NCI-H226 (cell line): ENCODE measurements around the gene FAM156B.
A peak's percentile ranks its signal among the peaks of the same experiment; 100 is the strongest.
"Not testable (repeated sequence)": the region's sequence is repeated elsewhere in the genome, so short reads cannot be mapped to it uniquely, and the experiment has no call there.

Source experiments
- DNase-seq: peaks from one replicate; pipeline ENCODE4 v3.0.0-alpha.2; 2015

FAM156B gene, protein sequence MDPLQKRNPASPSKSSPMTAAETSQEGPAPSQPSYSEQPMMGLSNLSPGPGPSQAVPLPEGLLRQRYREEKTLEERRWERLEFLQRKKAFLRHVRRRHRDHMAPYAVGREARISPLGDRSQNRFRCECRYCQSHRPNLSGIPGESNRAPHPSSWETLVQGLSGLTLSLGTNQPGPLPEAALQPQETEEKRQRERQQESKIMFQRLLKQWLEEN

DNA sequence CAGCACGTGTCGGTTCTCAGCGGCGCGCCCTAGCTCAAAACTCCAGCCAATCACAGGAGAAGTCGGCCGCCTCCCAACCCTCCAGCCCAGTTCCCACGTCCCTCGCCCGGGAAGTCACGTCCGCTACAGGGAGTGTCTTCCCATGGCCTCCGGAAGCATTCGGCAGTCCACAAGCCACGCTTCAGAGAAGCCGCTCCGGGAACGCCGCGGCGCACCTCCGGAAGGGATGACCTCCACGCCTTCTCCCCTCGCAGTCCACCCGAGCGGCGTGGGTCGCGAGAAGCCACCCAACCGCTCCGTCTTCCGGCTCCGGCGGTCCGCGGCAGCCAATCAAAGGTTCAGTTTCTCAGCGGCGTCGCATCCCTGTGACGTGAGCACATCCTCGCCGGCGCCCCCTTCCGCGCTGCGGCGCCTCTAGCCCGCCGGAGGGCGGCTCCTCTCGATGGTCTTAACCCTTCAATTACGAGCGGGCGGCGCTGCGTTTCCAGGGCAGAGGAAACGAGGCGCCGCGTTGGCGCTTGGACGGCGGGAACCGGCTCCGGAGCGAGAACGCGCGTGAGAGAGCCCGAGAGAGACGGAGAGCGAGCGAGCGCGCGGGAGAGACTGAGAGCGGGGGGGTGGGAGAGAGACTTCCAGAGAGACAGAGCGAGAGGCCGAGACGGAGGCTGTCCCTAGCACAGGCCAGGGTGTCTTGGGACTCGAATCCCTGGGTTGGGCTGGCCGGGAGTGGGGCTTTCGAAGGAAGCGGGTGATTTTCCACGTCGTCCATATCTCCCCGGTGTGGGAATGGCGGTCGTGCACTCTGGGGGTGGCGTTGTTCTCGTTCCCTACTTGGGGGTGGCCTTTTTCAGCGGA is at the start of gene FAM156B:
Gene FAM156B, plus strand, starts transcription at position 476 of the 855 bp plus-strand sequence. CDS start 9,896 bp downstream, outside the sequence.
- not testable (repeated sequence) for DNase-seq

DNA sequence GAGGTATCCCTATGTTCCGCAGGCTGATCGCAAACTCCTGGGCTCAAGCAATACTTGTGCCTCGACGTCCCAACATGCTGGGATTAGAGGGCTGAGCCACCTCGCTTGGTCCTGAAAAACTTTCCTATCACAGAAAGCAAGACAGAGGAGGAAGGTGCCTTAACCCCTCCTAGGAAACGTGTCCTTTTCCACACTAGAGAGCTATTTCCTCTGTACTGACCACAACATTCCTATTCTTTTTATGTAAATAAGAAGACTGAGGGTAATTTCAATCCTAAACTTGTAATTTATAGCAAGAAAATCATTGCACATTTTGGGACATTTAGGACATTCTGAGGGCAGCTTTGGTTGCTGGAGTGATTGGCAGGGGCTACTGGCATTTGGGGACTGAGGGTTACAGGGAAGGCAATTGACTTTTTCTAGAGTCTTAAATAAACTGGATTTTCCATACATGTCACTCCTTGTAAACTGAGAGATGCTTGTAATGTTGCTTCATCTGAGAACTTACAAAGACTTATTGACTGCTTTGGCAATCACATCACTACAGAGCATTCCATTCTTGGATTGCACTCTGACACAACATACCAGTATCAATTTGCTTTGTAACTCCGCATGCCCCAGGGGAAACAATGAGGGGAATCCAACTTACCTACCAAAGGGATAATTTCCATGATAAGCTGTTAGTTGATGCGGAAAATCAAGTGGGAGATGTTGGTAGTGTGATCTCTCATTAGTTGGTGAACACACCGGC is 44.8 kb upstream of the FAM156B start:
- DNase-seq = no peak

DNA sequence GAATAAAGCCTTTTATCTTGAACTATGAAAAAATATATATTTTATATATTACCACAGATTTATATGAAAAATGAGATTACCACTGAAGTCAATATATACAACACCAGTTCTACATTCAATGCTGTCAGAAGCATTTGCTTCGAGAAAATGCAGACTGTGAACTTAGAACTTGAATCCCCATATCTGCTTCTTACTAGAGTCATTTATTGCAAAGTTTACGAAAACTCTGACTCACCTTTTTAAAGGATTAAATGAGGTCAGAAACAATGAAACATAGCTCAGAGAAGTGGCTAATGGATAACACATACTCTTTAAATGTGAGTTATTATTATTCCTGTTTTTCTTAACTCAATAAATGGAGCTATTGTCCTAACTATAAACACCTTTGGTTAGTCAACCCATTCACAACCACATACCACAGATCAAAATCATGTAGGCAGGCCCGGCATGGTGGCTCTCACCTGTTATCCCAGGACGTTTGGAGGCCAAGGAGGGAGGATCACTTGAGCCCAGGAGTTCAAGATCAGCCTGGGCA is 40.1 kb upstream of the FAM156B start:
- not testable (repeated sequence) for DNase-seq

DNA sequence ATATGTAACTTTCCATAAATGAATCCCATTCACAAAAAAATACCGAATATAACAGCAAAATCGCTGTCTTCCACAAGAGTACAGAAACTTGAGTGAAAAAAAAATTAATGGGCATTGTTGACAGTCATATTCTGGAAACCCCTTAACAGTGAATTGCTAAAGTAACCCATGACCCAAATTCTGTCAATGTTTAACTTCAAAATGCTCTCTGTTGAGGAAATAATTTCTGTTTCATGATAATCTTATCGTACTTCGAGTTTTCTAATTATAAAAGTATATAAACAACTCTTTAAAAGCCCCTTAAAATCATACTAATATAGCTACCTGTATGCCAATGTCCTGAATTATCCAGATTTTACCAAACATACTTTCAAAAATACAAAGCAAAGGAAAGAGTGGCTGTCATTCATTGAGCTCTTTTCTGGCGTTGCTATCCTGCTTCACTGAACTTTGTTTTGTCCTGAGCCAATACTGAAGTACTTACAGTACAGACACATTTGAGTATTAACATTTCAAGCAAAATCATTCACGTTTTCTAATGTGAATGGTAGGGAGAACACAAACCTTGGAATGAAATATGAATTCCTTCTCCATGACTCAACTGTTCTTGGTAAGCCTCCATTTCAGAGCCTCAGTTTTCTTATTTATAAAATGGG is 31.7 kb upstream of the FAM156B start:
- no peak for DNase-seq

DNA sequence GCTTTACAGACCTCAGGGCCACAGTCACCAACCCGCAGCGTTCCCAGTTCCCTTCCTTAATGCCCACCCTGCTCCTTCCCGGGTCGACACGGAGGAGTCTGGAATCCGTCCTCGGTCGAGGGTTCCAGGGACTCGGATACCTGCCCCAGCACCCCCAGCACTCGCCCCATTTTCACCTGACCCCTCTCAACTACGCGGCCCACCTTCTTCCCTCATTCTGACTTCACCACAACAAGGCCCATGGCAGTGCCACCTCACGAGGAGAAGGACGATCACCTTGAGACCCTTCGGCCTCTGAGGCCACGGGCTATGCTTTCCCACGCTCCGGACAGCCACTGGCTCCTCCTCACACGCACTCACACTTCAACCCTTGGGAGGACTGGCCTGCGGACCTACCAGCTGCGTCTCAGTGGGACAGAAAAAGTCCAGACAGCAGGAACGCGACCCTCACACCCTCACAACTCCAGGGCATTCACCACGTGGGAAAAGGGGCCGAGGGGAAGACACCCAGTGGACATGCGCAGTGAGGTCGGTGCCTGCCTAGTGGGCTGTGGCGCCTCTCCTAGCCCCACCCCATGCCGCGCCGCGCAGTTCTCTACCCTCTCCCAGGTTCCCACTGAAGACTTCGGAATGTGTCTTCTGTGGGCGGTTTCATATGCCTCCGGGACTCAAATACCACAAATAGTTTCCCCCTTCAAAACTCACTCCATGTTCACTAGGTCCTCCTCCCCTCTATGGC is 29.4 kb upstream of the FAM156B start, which contains the start of gene XAGE3:
Gene XAGE3, minus strand, starts transcription at position 474 of the 739 bp plus-strand sequence. CDS start 950 bp downstream, outside the sequence.
- DNase-seq = no peak

DNA sequence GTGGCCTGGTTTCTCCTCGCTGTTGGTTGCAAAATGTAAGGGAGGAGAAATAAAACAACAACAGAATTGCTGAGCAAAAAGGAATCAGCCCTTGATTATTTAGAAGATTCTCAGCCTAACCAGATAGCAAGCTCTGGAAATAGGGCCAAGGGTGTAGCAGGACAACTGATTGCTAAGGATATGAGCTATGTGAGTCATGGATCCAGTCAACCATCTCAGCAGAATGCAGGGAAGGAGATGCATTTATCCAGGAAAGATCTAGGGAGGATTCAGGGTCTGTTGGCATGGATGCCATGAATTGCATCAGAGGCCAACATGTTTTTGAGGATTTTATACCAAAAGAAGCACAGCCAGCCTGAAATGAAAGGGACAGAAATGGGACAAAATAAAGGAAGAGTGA is 27.1 kb upstream of the FAM156B start:
- DNase-seq = no peak

DNA sequence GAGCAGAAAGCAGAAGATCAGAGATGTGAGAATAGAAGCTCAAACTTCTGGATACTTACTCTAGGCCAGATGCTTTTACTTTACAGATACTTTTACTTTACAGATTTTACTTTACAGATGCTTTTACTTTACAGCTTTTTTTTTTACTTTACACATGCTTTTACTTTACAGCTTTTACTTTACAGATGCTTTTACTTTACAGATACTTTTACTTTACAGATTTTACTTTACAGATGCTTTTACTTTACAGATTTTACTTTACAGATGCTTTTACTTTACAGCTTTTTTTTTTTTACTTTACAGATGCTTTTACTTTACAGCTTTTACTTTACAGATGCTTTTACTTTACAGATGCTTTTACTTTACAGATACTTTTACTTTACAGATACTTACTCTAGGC is 23.3 kb upstream of the FAM156B start:
- DNase-seq = not testable (repeated sequence)

DNA sequence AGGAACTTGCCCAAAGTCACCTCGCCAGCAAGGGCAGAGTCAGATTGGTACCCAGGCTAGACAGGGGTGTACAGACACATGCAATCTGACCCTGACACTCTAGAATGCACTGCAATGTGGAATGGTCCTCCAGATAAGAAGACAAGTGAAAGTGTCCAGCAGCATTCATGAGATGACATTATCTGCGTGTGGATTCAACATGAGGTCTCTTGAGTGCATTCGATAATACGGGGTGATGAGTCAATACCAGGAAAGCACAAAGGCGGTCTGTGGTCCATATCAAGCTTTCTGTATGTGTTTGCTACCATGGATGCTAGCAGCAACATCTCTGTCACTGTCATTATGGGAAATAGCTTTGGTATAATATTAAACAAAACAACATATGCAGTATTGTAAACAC is 22.5 kb upstream of the FAM156B start:
- no peak for DNase-seq

DNA sequence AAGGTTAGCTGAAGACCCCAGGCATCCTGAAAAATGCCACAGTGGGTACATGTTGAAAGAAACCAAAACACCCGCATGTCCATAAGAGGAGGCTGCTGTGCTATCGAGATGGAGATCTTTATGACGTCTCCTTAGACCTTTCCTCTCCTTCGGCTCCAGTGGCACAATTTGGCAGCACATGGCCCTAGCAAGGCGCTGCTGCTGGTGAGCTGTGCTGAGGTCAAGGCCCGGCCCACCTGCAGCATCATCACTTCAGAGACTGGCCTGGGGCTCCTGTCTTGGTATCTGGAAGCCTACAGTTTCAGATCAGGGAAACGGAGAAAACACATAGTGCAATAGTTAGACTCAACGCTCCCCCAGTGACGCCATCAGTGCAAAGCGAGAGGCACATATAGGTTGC is 21.7 kb upstream of the FAM156B start:
- DNase-seq = not testable (repeated sequence)

DNA sequence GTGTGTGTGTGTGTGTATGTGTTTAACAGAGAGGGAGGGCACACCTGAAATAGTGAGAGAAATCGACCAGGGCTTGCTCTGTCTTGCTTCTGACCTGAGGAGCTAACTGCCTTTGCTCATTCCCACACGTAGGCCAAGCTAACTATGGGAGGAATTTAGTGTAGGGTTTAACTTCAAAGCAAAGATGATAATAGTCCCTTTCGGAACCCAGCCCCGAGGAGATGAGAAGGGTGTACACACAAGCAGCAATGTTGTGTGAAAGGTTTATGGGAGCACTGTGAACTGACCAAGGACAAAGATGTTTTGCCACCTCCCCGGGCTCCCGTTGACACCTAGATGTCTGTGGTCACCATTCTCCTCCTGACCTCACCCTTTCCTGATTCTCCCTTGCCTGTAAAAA is 20.7 kb upstream of the FAM156B start:
- not testable (repeated sequence) for DNase-seq

DNA sequence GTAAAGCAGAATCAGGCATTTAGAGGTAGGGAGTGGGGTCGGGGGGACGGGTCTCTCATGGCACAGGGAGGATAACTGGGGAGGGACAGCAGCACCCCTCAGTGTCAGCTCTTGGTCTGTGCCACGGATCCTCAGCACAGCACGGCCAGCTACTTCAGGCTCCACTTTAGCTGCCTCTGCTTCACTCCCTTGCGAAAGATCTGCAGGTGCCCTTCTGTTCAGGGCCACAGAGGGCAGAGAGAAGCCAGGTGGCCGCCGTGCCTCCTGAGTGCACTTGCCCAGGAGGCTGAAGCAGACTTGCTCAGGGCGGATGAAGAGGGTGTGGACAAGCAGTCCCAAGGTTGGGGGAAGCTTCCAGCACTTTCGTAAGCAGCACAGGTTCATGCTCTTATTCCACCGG is 9.7 kb upstream of the FAM156B start:
- not testable (repeated sequence) for DNase-seq

DNA sequence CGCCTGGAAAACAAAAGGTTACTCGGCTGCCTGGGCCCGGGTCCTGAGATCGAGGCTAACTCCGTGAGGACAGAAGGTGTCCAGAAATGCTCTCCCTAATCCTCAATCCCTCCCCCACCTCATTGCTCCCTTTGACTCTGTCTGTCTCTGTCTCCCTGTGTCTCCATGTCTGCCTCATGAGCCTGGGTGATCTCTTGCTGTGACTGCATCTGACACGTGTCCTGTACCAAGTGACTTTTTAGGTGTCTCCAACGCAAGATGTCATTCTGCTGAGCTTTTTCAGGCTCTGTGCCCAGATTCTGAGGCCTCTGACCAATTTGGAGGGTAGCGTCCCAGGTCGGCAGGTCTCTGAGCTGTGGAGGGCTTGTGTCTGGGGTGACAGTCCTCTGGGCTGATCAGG is 9.0 kb upstream of the FAM156B start:
- DNase-seq = not testable (repeated sequence)

DNA sequence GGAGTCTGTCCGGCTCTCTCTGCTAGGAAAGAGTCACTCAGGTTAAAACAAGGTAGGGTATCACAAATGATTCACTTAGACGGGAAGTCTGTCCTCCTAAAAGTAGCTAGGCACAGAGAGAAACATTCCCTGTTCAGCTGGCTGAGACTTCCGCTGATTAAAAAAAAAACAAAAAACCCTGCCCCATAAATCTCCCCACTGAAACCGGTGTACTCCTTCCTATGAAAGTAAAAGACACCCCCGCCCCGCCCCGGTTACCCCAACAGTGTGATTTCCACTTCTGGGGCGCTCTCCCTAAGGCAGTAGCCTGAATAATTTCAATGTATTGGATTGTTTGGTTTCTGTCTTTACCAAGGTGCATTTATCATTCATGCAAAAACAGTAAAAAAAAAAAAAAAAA is 692 bp upstream of the FAM156B start:
- not testable (repeated sequence) for DNase-seq

DNA sequence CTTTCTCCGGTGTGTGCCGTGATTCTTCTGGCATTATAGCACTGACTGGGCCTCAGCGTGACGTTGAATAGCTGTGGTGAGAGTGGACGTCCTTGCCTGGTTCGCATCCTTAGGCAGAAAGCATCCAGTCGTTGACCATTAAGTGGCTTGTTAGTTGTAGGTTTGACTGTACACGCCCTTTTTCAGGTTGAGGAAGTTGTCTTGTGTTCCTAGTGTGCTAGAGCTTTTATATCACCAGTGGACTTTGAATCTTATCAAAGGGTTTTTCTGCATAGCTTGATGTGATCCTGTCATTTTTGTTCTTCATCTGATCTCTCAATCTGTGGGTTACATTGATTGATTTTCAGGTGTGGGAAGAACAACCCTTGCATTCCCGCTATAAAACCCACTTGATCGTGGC is 8.4 kb downstream of the FAM156B start:
- DNase-seq = not testable (repeated sequence)

DNA sequence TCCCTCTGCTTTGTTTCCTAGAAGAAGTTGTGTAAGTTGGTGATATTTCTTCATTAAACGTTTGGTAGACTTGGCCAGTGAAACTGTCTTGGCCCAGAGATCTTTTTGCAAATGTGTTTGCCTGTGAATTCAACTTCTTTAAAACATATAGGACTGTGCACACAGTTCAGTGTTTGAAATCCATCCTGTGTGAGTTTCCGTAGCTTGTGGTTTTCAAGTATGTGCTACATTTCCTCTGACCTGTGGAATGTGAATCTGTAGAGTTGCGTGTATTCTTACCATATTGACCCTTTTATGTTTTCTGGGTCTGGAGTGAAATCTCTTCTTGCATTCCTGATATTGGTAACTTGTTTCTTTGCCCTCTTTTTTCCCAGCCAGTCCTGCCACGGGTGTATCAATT is 8.9 kb downstream of the FAM156B start:
- DNase-seq = not testable (repeated sequence)

DNA sequence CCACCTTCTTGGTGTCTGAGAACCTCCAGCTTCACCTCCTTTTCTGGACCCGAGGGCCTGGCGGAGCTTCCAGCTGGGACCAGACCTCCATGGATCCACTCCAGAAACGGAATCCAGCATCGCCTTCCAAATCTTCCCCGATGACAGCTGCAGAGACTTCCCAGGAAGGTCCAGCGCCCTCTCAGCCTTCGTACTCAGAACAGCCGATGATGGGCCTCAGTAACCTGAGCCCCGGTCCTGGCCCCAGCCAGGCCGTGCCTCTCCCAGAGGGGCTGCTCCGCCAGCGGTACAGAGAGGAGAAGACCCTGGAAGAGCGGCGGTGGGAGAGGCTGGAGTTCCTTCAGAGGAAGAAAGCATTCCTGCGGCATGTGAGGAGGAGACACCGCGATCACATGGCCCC is 10.0 kb downstream of the FAM156B start:
- DNase-seq = not testable (repeated sequence)

DNA sequence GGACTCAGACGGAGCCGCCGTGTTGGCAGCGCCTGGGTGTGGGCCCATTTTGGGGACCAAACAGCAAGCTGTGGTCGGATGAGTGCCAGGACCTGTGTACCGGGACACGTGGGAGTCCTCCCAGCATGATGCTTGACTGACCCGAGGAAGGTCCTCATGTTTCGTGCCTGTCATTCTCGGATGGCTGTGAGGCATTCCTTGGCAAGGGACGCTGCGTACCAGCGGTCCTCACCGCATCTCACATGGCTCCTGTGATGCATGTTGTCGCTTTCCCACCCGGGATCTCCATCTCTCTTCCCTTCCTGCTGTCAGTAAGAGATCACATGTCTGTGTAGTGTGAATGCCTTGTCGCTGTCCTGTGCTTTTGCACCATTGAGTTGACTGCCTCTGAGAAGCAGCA is 10.8 kb downstream of the FAM156B start:
- not testable (repeated sequence) for DNase-seq

DNA sequence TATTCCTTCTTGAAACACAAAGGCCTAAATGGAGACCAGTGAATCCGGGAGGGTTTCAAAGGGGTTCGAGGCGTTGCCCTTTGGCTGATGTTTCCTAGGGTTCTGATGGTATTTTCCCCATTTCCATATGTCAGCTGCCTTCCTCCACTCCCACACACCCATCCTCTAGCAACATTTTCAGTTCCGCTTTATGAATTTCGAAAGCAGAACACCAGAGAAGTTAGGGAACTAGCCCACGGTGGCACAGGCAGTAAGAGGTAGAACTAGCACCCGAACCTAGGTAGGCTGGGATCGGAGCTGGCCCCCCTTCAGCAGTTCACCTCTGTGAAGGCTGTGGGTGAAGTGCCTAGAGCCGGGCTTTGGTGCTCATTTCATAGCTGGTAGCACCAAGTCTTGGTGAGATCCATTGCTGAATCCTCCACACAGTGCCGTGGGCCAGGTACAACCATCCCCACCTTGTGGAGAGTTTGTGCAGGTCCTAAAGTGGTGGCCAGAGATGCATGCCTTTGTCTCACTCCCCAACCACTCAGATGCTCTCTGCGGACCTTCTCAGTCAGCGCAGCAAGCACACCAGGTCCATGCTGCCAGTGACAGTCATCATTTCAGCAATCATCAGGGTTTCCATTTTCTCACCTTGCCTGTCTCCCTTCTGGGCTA is 12.3 kb downstream of the FAM156B start:
- not testable (repeated sequence) for DNase-seq

DNA sequence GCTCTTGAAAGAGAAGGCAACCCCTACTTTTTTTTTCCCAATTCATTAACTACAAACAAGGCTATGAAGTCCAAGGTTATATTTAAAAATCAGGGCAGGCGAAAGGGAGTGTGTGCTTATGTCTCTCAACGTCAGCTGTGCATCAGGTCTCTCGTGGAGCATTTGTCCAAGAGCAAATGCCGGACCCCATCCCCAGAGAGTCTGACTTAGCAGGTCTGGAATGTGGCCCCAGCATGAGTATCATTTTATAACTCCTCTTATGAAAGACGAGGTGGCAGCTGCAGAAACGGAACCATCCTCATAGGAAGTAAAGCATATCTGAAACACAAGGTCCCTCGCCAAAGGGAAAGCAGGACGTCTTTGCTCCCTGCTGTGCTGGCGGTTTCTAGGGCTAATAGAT is 16.6 kb downstream of the FAM156B start:
- DNase-seq = not testable (repeated sequence)

DNA sequence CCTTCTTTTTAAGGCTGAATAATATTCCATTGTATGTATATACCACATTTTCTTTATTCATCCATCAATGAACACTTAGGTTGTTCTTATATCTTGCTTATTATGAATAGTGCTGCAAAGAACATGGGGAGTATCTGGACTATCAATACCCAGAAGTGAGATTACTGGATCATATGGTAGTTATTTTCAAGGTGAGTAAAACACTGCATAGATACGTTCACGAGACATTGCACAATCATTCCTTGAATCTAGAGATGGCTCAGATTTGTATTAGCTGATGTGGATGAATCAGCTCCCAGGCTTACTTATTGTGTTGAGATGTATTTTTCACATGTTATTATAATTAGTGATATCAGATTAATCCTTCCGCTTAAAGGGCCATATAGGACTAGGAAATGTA is 17.6 kb downstream of the FAM156B start:
- not testable (repeated sequence) for DNase-seq

DNA sequence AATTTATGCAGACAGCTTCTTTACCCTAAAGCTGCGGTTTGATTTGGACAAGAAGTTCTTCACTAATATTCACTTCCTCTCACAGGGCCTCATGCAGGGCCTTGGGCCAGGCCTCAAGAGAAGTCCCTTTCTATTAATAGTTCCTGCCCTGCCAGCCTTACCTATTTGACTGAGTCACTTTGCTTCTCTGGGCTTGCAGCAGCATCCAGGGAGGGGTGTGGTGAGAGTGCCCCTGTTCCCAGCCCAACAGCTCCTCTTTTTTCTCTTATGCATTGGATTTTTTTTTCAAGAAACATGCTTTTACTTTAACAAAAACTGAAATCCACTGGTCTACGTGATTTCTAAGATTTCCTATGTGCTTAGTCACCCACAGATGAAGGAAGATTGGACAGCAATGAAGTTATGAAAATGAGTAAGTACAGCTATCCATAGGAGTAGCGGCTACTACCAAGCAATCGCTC is 26.7 kb downstream of the FAM156B start:
- DNase-seq = peak; percentile 7
